H9 (cell line): ENCODE data around the gene ENGASE. TPM values are rescaled to one million over a fixed set of nuclear protein-coding genes. Genes with fewer than 3 reads are reported as not detected.

Source experiments
- DNase-seq: peaks from one replicate; pipeline ENCODE4 v3.0.0-alpha.2; 2017
- H2AFZ ChIP-seq: one replicate; pipeline ENCODE4 v1.6.1; 2013; ENCODE audit warnings: mild to moderate bottlenecking, low read length, control low read depth, moderate library complexity
- H2AK5ac ChIP-seq: 2 replicates; pipeline ENCODE4 v1.6.1; 2013; ENCODE audit warnings: low read length, control low read depth, mixed read lengths; ENCODE audit not compliant: insufficient read length
- H2BK120ac ChIP-seq: one replicate; pipeline ENCODE4 v1.6.1; 2013; ENCODE audit warnings: low read depth, mild to moderate bottlenecking, low read length, control low read depth, inconsistent platforms; ENCODE audit not compliant: poor library complexity, severe bottlenecking
- H2BK12ac ChIP-seq: 2 replicates; pipeline ENCODE4 v1.6.1; 2013; ENCODE audit warnings: low read length, control low read depth, mixed read lengths, low read depth; ENCODE audit not compliant: insufficient read length
- H2BK15ac ChIP-seq: 2 replicates; pipeline ENCODE4 v1.6.1; 2013; ENCODE audit warnings: low read depth, low read length, control low read depth
- H2BK20ac ChIP-seq: one replicate; pipeline ENCODE4 v1.6.1; 2013; ENCODE audit warnings: low read depth, mild to moderate bottlenecking, low read length, control low read depth, inconsistent platforms; ENCODE audit not compliant: poor library complexity, severe bottlenecking
- H2BK5ac ChIP-seq: 2 replicates; pipeline ENCODE4 v1.6.1; 2013; ENCODE audit warnings: low read length, control low read depth, mixed read lengths; ENCODE audit not compliant: insufficient read length
- H3K14ac ChIP-seq: 2 replicates; pipeline ENCODE4 v1.6.1; 2013; ENCODE audit warnings: low read length, control low read depth; ENCODE audit not compliant: insufficient read depth
- H3K18ac ChIP-seq: 2 replicates; pipeline ENCODE4 v1.6.1; 2013; ENCODE audit warnings: low read depth, mild to moderate bottlenecking, mixed read lengths, low read length, control low read depth; ENCODE audit not compliant: insufficient read length
- H3K23ac ChIP-seq: 2 replicates; pipeline ENCODE4 v1.6.1; 2013; ENCODE audit warnings: low read length, control low read depth, mixed read lengths, low read depth; ENCODE audit not compliant: insufficient read length
- H3K23me2 ChIP-seq: 2 replicates; pipeline ENCODE4 v1.6.1; 2013; ENCODE audit warnings: low read depth, mild to moderate bottlenecking, mixed read lengths, low read length, control low read depth; ENCODE audit not compliant: insufficient read length, poor library complexity, severe bottlenecking
- H3K27ac ChIP-seq: 2 replicates; pipeline ENCODE4 v1.5.1; 2013; ENCODE audit warnings: low read length, control low read depth, mixed read lengths, low read depth; ENCODE audit not compliant: insufficient read length
- H3K27me3 ChIP-seq: 2 replicates; pipeline ENCODE4 v1.6.1; 2013; ENCODE audit warnings: low read length, control low read depth, inconsistent platforms; ENCODE audit not compliant: insufficient read depth
- H3K4ac ChIP-seq: 2 replicates; pipeline ENCODE4 v1.6.1; 2013; ENCODE audit warnings: low read depth, mild to moderate bottlenecking, control low read depth, inconsistent platforms, low read length, moderate library complexity
- H3K4me1 ChIP-seq: 2 replicates; pipeline ENCODE4 v1.6.1; 2013; ENCODE audit warnings: low read length, control low read depth, inconsistent platforms; ENCODE audit not compliant: insufficient read depth
- H3K4me2 ChIP-seq: 2 replicates; pipeline ENCODE4 v1.6.1; 2013; ENCODE audit warnings: low read length, control low read depth, mixed read lengths; ENCODE audit not compliant: insufficient read length, insufficient read depth
- H3K56ac ChIP-seq: 2 replicates; pipeline ENCODE4 v1.6.1; 2013; ENCODE audit warnings: low read depth, mild to moderate bottlenecking, mixed read lengths, low read length, control low read depth; ENCODE audit not compliant: insufficient read length
- H3K79me1 ChIP-seq: 2 replicates; pipeline ENCODE4 v1.6.1; 2013; ENCODE audit warnings: low read depth, mild to moderate bottlenecking, moderate library complexity, low read length, control low read depth, inconsistent platforms; ENCODE audit not compliant: insufficient read depth, poor library complexity, severe bottlenecking
- H3K79me2 ChIP-seq: 2 replicates; pipeline ENCODE4 v1.6.1; 2013; ENCODE audit warnings: low read length, control low read depth, inconsistent platforms; ENCODE audit not compliant: insufficient read depth
- H3K9ac ChIP-seq: 2 replicates; pipeline ENCODE4 v1.6.1; 2013; ENCODE audit warnings: low read length, control low read depth, mixed read lengths; ENCODE audit not compliant: insufficient read length; ENCODE audit errors: extremely low read depth
- H3K9me3 ChIP-seq: one replicate; pipeline ENCODE4 v1.6.1; 2013; ENCODE audit warnings: low read depth, low read length, inconsistent platforms; ENCODE audit not compliant: control insufficient read depth
- H3T11ph ChIP-seq: one replicate; pipeline ENCODE4 v1.6.1; 2013; ENCODE audit warnings: mild to moderate bottlenecking, low read length, control low read depth, inconsistent platforms
- H4K20me1 ChIP-seq: one replicate; pipeline ENCODE4 v1.6.1; 2013; ENCODE audit not compliant: control insufficient read depth, insufficient read length, insufficient read depth
- H4K5ac ChIP-seq: 2 replicates; pipeline ENCODE4 v1.6.1; 2013; ENCODE audit warnings: low read depth, mild to moderate bottlenecking, mixed read lengths, low read length, control low read depth; ENCODE audit not compliant: insufficient read length
- H4K8ac ChIP-seq: replicated peaks from 2 replicates; pipeline ENCODE4 v1.6.1; 2013; ENCODE audit warnings: low read length, control low read depth, mixed read lengths, low read depth; ENCODE audit not compliant: insufficient read length
- H4K91ac ChIP-seq: 2 replicates; pipeline ENCODE4 v1.6.1; 2013; ENCODE audit warnings: low read depth, mild to moderate bottlenecking, moderate library complexity, mixed read lengths, low read length, control low read depth; ENCODE audit not compliant: insufficient read length
- H3K27ac Mint-ChIP-seq, 3 experiments: 2 replicates in 2 of 3; 3 replicates in 1 of 3; pipeline ENCODE4 v1.8.0; 2020 to 2021; ENCODE audit warnings: mixed read lengths in 3 of 3, mild to moderate bottlenecking in 1 of 3, moderate library complexity in 1 of 3
- H3K27me3 Mint-ChIP-seq: 2 replicates; pipeline ENCODE4 v1.8.0; 2021; ENCODE audit warnings: low read depth, mild to moderate bottlenecking, moderate library complexity, mixed read lengths
- H3K36me3 Mint-ChIP-seq, 3 experiments: 2 replicates in 2 of 3; 3 replicates in 1 of 3; pipeline ENCODE4 v1.8.0; 2020 to 2021; ENCODE audit warnings: low read depth in 3 of 3, mixed read lengths in 3 of 3; ENCODE audit not compliant: insufficient read depth in 1 of 3
- H3K4me1 Mint-ChIP-seq, 2 experiments: 2 replicates each; pipeline ENCODE4 v1.8.0; 2020; ENCODE audit warnings: mixed read lengths in 2 of 2
- H3K4me3 Mint-ChIP-seq, 2 experiments: 2 replicates in 1 of 2; 3 replicates in 1 of 2; pipeline ENCODE4 v1.8.0; 2020 to 2021; ENCODE audit warnings: mild to moderate bottlenecking in 2 of 2, mixed read lengths in 2 of 2, moderate library complexity in 1 of 2
- H3K9me3 Mint-ChIP-seq, 2 experiments: 2 replicates in 1 of 2; 3 replicates in 1 of 2; pipeline ENCODE4 v1.8.0; 2020; ENCODE audit warnings: mild to moderate bottlenecking in 2 of 2, mixed read lengths in 2 of 2, moderate library complexity in 1 of 2
- WGBS: extraction: QIAGEN DNeasy Blood & Tissue Kit; methylation state at CpG from one replicate; pipeline ENCODE4 v1.1.7; 2013; ENCODE audit warnings: missing lambda C conversion rate, low lambda C conversion rate, mixed read lengths; ENCODE audit not compliant: insufficient read length; ENCODE audit errors: extremely low coverage; 5-methylcytosine and 5-hydroxymethylcytosine counted together
- total RNA-seq: library from RNA; stranded (reverse); gene quantifications from 2 replicates; pipeline ENCODE4 v1.2.1, GENCODE V29; 2021
- TF ChIP-seq, protein P1 (sequence below): fragments of 200-600 bp; sonication (generic); conservative IDR thresholded peaks from 3 replicates; pipeline ENCODE4 v1.8.0; 2021; ENCODE audit warnings: antibody characterized with exemption, mild to moderate bottlenecking

Gene ENGASE
- total RNA-seq, 1 experiment from 2014 or later: 20.6 TPM

GRCh38 chr17:79026376-79027273, 48.0 kb upstream of the ENGASE start:
- TF ChIP-seq, protein P1, sequence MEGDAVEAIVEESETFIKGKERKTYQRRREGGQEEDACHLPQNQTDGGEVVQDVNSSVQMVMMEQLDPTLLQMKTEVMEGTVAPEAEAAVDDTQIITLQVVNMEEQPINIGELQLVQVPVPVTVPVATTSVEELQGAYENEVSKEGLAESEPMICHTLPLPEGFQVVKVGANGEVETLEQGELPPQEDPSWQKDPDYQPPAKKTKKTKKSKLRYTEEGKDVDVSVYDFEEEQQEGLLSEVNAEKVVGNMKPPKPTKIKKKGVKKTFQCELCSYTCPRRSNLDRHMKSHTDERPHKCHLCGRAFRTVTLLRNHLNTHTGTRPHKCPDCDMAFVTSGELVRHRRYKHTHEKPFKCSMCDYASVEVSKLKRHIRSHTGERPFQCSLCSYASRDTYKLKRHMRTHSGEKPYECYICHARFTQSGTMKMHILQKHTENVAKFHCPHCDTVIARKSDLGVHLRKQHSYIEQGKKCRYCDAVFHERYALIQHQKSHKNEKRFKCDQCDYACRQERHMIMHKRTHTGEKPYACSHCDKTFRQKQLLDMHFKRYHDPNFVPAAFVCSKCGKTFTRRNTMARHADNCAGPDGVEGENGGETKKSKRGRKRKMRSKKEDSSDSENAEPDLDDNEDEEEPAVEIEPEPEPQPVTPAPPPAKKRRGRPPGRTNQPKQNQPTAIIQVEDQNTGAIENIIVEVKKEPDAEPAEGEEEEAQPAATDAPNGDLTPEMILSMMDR: no peak
- H3K9me3 ChIP-seq: no peaks in the 10 kb centered on the region
- no peak overlapping the region for H3K4ac ChIP-seq
- Mint-ChIP-seq H3K36me3 (no peaks in the 10 kb centered on the region; a peak in 1 of 7 replicates), H3K4me3 (no peak overlapping the region; a peak in 1 of 5 replicates), H3K27me3 (peaks cover 100% of the 10 kb centered on the region), H3K27ac (no peak overlapping the region), H3K9me3 (no peaks in the 10 kb centered on the region), H3K4me1 (peaks cover 10 to 24% of the 10 kb centered on the region in 2 experiments)
- no peak overlapping the region for H2BK5ac ChIP-seq
- no peaks in the 10 kb centered on the region for H4K20me1 ChIP-seq
- H3K4me2 ChIP-seq: no peak overlapping the region
- H3K23me2 ChIP-seq: peaks cover 13% of the 10 kb centered on the region
- no peak overlapping the region for H3K27ac ChIP-seq
- H3K23ac ChIP-seq: no peak overlapping the region
- no peak overlapping the region for H4K5ac ChIP-seq
- no peaks in the 10 kb centered on the region for H3K79me2 ChIP-seq
- H3K14ac ChIP-seq: no peak overlapping the region
- H3T11ph ChIP-seq: no peak overlapping the region
- no peaks in the 10 kb centered on the region for H3K79me1 ChIP-seq
- no peaks in the 10 kb centered on the region for H3K4me1 ChIP-seq
- DNase-seq: no peak
- WGBS: no CpG with 5 or more reads among the region's 16 CpGs
- H2AFZ ChIP-seq: no peak overlapping the region
- no peak overlapping the region for H4K91ac ChIP-seq
- no peak overlapping the region for H2BK12ac ChIP-seq
- no peak overlapping the region for H4K8ac ChIP-seq
- no peak overlapping the region for H3K56ac ChIP-seq
- H2BK20ac ChIP-seq: no peak overlapping the region
- H2BK15ac ChIP-seq: no peak overlapping the region
- no peak overlapping the region for H3K18ac ChIP-seq
- no peak overlapping the region for H2BK120ac ChIP-seq
- H3K27me3 ChIP-seq: peaks cover 28% of the 10 kb centered on the region; the same call in 1 of the 2 replicates
- no peak overlapping the region for H2AK5ac ChIP-seq
- H3K9ac ChIP-seq: no peak overlapping the region
